ENCODE results near the gene COL3A1. TPM values are rescaled to one million over a fixed set of nuclear protein-coding genes. Genes with fewer than 3 reads are reported as not detected.

Gene COL3A1
- total and polyA plus RNA-seq, 2 donors (not counting 3 experiments of a cell fraction or from before 2014, with no cell fraction given): 2.3 to 8.7 TPM

DNA sequence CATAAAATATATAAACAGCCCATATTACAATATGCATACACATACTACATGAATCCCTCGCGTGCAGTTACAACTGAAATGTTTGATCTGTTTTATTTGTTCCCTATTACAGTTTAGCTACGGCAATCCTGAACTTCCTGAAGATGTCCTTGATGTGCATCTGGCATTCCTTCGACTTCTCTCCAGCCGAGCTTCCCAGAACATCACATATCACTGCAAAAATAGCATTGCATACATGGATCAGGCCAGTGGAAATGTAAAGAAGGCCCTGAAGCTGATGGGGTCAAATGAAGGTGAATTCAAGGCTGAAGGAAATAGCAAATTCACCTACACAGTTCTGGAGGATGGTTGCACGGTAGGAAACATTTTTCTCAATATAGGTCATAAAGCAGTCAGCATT, 36.4 kb downstream of the COL3A1 start:
- TF ChIP-seq POLR2A (IDR thresholded peaks at IDR 0.05; ENCODE audit: low read depth, low read length) (no peak), FOS (IDR thresholded peaks at IDR 0.05; ENCODE audit: borderline replicate concordance, insufficient read depth, low read length) (no peak), EZH2 (IDR thresholded peaks at IDR 0.05; ENCODE audit: borderline replicate concordance, low read depth, low read length, severe bottlenecking) (no peak), GATA2 (IDR thresholded peaks at IDR 0.05; ENCODE audit: insufficient read depth, insufficient read length, low read depth, low read length) (no peak), JUN (IDR thresholded peaks at IDR 0.05; ENCODE audit: borderline replicate concordance, insufficient read depth, insufficient read length, low read depth) (no peak), POLR2AphosphoS5 (IDR thresholded peaks at IDR 0.05; ENCODE audit: insufficient read depth, low read depth, low read length) (no peak), MYC (IDR thresholded peaks at IDR 0.05; ENCODE audit: low read depth, low read length) (no peak)
- TF ChIP-seq, protein P1, sequence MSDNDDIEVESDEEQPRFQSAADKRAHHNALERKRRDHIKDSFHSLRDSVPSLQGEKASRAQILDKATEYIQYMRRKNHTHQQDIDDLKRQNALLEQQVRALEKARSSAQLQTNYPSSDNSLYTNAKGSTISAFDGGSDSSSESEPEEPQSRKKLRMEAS (IDR thresholded peaks at IDR 0.05; ENCODE audit: insufficient read depth, insufficient read length): no peak
- TF ChIP-seq, protein P2, sequence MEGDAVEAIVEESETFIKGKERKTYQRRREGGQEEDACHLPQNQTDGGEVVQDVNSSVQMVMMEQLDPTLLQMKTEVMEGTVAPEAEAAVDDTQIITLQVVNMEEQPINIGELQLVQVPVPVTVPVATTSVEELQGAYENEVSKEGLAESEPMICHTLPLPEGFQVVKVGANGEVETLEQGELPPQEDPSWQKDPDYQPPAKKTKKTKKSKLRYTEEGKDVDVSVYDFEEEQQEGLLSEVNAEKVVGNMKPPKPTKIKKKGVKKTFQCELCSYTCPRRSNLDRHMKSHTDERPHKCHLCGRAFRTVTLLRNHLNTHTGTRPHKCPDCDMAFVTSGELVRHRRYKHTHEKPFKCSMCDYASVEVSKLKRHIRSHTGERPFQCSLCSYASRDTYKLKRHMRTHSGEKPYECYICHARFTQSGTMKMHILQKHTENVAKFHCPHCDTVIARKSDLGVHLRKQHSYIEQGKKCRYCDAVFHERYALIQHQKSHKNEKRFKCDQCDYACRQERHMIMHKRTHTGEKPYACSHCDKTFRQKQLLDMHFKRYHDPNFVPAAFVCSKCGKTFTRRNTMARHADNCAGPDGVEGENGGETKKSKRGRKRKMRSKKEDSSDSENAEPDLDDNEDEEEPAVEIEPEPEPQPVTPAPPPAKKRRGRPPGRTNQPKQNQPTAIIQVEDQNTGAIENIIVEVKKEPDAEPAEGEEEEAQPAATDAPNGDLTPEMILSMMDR (IDR thresholded peaks at IDR 0.05; ENCODE audit: extremely low read depth in 1 of 2, insufficient read depth in 1 of 2, low read depth in 1 of 2, low read length in 2 of 2): no peak
- Histone ChIP-seq H3K4me3 (replicated peaks in 1 of 3; ENCODE audit: insufficient read depth in 1 of 3, low read depth in 1 of 3, low read length in 3 of 3) (no peak overlapping the region), H3K27ac (ENCODE audit: insufficient read depth, low read depth, low read length) (no peak overlapping the region), H3K36me3 (ENCODE audit: control insufficient read depth in 2 of 2, extremely low read depth in 1 of 2, insufficient read depth in 2 of 2, low read length in 2 of 2) (no peaks in the 10 kb centered on the region), H3K9me3 (replicated peaks; ENCODE audit: control insufficient read depth, insufficient read depth, low read length) (no peaks in the 10 kb centered on the region), H4K20me1 (replicated peaks; ENCODE audit: control insufficient read depth, extremely low read depth, insufficient read depth, low read length) (no peaks in the 10 kb centered on the region), H3K79me2 (ENCODE audit: control insufficient read depth, insufficient read depth, low read length) (no peaks in the 10 kb centered on the region), H3K27me3 (ENCODE audit: control insufficient read depth in 2 of 2, insufficient read depth in 2 of 2, low read length in 2 of 2) (no peaks in the 10 kb centered on the region), H3K9ac (replicated peaks; ENCODE audit: extremely low read depth, insufficient read depth, low read length) (no peak overlapping the region), H3K9me1 (replicated peaks; ENCODE audit: control insufficient read depth, extremely low read depth, insufficient read depth, low read length) (no peaks in the 10 kb centered on the region), H2AFZ (ENCODE audit: low read depth, low read length) (no peak overlapping the region), H3K4me2 (ENCODE audit: insufficient read depth, low read length) (no peak overlapping the region), H3K4me1 (ENCODE audit: control insufficient read depth, extremely low read depth, insufficient read depth, low read length) (no peaks in the 10 kb centered on the region)
- ChIA-PET POLR2A (no interaction called here), CTCF (no interaction called here)
- no peak for FAIRE-seq
- intact Hi-C loops (cut with micrococcal nuclease) (loop anchor here (5.0 kb wide), 1 partner anchor 1047 kb away; no protein-coding TSS in a partner anchor), dilution Hi-C loops (cut with MboI; ENCODE audit: extremely low pct_ligation_motif_present, low sequenced_read_pairs) (no loop called here)
- no TSS peak for BruUV-seq (replicated peaks)
- no peak for DNase-seq (ENCODE audit: low read depth, low spot score)

Data from endothelial cell of umbilical vein (primary cell).